Measurements from ENCODE around the gene TPO.

Gene TPO

DNA sequence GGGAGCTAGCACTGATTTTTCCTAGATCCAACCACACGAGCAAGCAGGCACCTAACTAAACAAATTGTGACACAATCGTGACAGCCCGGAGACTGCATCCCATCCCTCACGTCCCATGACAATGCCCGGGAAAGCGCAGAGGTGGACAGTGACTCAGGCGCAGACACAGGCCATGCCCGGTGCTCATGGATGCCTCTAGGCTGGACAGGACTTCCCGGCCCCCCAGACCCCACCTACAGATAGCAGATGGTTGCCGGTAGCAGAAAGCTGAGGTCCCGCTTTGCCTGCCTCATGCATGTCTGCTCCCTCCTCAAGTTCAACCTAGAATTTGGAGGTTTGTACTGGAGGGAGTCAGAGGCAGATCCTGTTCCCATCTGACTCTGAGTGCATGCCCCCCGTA, 81.0 kb downstream of the TPO start:
- Mint-ChIP-seq H3K27ac (no peak overlapping the region), H3K27me3 (peaks cover 9% of the 10 kb centered on the region), H3K9me3 (peaks cover 3% of the 10 kb centered on the region), H3K4me1 (peaks cover 6% of the 10 kb centered on the region), H3K4me3 (no peak overlapping the region), H3K36me3 (no peaks in the 10 kb centered on the region)
- no peak for ATAC-seq

DNA sequence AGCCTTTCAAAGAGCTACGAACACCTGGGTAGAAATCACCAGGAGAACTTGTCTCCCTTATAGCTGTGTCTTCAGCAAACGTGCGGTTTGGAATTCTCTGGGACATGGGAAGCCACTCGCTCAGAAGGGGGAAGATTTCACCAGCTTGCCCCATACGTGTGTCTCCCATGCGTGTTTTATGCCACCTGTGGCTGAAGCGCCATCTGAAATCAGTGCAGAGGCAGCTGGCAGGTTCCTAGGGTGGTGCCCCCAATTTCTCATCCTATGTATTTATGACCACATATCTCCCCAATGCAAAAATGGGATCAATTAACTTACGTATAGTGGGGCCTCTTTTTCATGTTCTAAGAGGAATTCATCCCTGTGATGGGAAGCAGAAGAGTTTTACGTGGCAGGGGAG, 81.6 kb downstream of the TPO start:
- H3K27me3 Mint-ChIP-seq, result peaks cover 9% of the 10 kb centered on the region
- H3K4me3 Mint-ChIP-seq, result no peak overlapping the region
- H3K27ac Mint-ChIP-seq, result no peak overlapping the region
- H3K36me3 Mint-ChIP-seq, result no peaks in the 10 kb centered on the region
- ATAC-seq, result no peak
- peaks cover 3% of the 10 kb centered on the region for H3K9me3 Mint-ChIP-seq
- H3K4me1 Mint-ChIP-seq, result peaks cover 6% of the 10 kb centered on the region

DNA sequence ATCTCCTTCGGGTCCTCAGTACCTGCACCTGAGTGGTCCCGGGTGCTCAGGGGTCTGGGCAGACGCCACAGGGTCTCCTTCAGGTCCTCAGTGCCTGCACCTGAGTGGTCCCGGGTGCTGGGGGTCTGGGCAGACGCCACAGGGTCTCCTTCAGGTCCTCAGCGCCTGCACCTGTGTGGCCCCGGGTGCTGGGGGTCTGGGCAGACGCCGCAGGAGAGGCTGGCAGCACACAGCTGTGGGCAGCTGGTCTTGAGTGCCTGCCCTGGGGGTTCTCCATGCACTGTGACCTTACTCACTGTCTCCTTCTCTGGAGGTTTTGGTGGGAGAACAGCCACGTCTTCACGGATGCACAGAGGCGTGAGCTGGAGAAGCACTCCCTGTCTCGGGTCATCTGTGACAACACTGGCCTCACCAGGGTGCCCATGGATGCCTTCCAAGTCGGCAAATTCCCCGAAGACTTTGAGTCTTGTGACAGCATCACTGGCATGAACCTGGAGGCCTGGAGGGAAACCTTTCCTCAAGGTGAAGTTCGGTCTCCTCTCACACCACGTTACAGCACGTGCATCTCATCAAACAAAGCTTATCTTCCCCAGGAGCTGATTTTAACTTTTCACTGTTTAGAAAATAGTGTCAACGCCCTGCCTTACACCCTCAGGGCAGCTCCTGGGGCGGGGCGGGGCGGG, 82.6 kb downstream of the TPO start:
- Mint-ChIP-seq H3K36me3 (no peaks in the 10 kb centered on the region), H3K27me3 (peaks cover 9% of the 10 kb centered on the region), H3K27ac (no peak overlapping the region), H3K4me3 (no peak overlapping the region), H3K4me1 (peaks cover 6% of the 10 kb centered on the region), H3K9me3 (peaks cover 3% of the 10 kb centered on the region)
- no peak for ATAC-seq

DNA sequence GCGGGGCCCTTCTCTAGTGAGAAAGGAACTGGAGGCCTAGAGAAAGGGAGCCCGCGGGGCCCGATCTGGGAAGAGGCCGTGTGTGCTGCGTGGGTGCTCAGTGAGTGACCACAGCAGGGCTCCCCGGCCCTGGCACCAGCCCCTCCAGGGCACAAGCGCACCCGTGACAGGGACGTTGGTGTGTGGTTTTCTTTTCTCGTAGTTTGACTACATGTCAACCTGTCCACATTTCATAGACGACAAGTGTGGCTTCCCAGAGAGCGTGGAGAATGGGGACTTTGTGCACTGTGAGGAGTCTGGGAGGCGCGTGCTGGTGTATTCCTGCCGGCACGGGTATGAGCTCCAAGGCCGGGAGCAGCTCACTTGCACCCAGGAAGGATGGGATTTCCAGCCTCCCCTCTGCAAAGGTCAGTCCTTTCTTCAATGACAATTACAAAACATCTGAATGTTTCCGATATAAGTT, 83.1 kb downstream of the TPO start:
- Mint-ChIP-seq H3K4me1 (peaks cover 6% of the 10 kb centered on the region), H3K27ac (no peak overlapping the region), H3K27me3 (peaks cover 9% of the 10 kb centered on the region), H3K4me3 (no peak overlapping the region), H3K36me3 (no peaks in the 10 kb centered on the region), H3K9me3 (peaks cover 3% of the 10 kb centered on the region)
- ATAC-seq, result no peak

DNA sequence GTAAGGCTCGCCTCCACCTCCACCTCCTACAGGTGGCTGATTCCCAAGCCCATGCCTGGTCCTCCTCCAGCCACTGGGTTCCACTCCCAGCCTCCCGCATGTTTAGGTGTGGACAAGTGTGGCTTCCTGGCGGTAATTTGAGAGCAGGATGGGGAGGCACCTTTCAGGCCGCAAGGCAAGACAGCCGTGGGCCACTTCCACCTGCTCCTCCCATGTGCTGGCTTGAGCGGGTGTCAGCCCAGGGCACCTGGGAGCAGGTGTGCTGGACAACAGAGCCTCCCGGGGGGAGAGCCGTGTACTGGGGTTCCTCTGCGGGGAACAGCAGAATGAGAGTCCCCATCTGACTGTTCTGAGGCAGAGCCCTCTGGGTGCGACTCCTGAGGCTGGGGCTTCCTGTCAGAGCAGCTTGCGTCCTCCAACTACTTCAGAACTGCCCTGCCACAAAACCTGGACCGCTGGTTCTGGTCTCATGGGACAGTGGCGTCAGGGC, 83.9 kb downstream of the TPO start:
- no peak overlapping the region for H3K4me3 Mint-ChIP-seq
- H3K4me1 Mint-ChIP-seq, result peaks cover 6% of the 10 kb centered on the region
- H3K9me3 Mint-ChIP-seq, result peaks cover 3% of the 10 kb centered on the region
- ATAC-seq, result no peak
- no peaks in the 10 kb centered on the region for H3K36me3 Mint-ChIP-seq
- no peak overlapping the region for H3K27ac Mint-ChIP-seq
- H3K27me3 Mint-ChIP-seq, result peaks cover 9% of the 10 kb centered on the region

DNA sequence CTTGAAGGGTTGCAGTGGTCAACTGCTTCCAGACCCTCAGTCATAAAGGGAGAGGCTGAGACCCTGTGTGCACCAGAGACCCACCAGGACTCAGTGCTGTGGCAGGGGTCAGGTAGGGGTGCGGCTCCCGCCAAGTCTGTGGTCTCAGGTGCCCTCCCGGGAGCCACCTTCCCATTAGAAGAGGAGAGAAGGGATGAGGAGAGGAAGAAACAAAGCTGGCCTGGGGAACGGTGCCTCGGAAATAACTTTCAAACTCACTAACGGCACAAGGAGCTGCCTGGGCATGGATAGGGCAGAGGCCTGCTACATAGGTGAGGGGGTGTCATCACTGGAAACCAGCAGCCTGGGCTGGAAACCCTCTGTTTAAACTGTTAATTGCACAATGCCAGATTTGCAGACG, 84.9 kb downstream of the TPO start:
- Mint-ChIP-seq H3K4me3 (no peak overlapping the region), H3K4me1 (no peaks in the 10 kb centered on the region), H3K36me3 (no peaks in the 10 kb centered on the region), H3K27ac (no peak overlapping the region), H3K9me3 (no peaks in the 10 kb centered on the region), H3K27me3 (no peaks in the 10 kb centered on the region)
- no peak for ATAC-seq

DNA sequence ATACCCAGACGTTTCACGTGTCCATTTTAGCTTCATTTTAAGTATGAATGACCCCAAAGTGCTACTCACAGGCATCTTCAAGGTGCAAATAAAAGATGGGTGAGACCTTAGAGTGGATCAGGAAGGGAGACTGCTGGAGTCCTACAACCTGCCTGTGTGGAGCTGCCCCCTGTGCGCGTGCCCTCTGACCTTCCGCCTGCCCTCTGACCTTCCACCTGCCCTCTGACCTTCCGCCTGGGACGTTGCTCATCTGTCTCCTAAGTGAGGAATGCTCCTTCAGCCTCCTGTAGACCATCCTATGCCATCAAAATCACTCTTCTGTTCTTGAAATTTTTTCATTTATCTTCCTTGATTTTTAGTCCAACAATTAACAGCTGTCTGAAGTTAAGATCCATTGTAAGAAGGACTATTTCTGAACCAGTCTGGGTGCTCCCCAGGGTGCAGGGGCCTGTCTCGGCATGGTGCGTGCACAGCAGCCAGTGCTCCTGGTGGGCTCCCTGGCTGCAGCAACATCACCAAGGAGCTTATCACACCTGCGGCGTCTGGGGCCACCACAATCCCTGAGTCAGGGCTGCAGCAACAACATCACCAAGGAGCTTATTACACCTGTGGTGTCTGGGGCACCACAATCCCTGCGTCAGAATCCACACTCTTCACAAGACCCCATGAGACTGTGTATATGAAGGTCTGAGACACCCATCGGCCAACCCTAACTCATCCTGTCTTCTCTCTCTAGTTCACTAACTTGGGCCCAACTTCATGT, 86.0 kb downstream of the TPO start:
- Mint-ChIP-seq H3K9me3 (no peaks in the 10 kb centered on the region), H3K36me3 (no peaks in the 10 kb centered on the region), H3K27me3 (no peaks in the 10 kb centered on the region), H3K4me3 (no peak overlapping the region), H3K4me1 (no peaks in the 10 kb centered on the region), H3K27ac (no peak overlapping the region)
- ATAC-seq, result no peak

DNA sequence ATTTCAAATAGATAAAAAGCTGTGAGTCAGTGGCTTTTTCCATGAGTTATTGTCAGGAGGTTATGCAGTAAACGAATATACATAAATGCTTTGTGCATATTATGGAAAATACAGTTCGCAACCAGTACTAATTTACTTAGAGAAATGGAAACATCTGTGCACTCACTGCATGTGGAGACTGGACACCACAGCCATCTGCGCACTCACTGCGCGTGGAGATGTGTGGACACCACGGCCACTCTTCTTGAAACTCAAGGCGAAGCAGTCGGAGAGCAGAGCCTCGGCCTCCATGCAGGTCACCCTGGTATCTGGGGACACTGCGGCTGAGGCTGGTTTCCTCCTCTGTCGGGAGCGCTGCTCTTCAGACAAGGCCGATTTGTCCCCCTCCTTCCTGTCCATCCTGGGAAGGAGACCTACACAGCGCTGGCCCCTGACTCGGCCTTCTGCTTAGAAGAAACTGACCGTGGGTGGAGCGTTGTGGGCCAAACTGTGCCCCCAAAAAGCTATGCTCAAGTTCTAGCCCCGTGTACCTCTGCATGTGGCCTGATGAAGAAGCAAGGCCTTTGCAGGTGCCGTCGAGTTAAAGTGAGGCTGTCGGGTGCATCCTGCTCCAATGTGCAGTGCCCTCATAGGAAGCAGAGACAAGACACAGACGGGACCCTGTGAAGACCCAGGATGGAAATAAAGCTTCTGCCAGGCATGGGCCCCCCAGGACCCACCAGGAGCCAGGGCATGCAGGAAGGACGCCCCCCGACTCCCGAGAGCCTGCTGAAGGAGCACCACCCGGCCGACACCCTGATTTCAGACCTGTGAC, 88.0 kb downstream of the TPO start:
- H3K27me3 Mint-ChIP-seq, result no peaks in the 10 kb centered on the region
- H3K36me3 Mint-ChIP-seq, result no peaks in the 10 kb centered on the region
- no peak for ATAC-seq
- no peaks in the 10 kb centered on the region for H3K9me3 Mint-ChIP-seq
- H3K27ac Mint-ChIP-seq, result no peak overlapping the region
- H3K4me3 Mint-ChIP-seq, result no peak overlapping the region
- H3K4me1 Mint-ChIP-seq, result no peaks in the 10 kb centered on the region

DNA sequence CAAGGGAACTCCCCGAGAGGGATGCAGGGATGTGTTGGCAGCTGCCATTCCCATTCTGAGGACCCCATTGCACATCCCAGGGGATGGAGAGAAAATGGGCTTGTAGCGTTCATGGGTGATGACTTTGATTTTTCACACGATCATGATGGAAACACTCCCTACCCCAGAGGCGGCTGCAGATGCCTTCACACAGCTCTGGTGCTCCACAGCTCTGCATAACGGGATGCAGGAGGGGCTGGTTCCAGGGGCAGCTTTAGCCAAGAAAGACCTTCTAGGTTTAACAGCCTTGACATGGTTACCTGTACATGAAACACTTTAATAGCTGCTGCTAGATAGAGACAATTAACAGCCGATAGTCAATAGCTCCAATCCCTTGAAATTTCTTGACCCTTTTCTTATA, 88.7 kb downstream of the TPO start:
- Mint-ChIP-seq H3K9me3 (no peaks in the 10 kb centered on the region), H3K36me3 (no peaks in the 10 kb centered on the region), H3K4me3 (no peak overlapping the region), H3K4me1 (no peaks in the 10 kb centered on the region), H3K27me3 (no peaks in the 10 kb centered on the region), H3K27ac (no peak overlapping the region)
- no peak for ATAC-seq

DNA sequence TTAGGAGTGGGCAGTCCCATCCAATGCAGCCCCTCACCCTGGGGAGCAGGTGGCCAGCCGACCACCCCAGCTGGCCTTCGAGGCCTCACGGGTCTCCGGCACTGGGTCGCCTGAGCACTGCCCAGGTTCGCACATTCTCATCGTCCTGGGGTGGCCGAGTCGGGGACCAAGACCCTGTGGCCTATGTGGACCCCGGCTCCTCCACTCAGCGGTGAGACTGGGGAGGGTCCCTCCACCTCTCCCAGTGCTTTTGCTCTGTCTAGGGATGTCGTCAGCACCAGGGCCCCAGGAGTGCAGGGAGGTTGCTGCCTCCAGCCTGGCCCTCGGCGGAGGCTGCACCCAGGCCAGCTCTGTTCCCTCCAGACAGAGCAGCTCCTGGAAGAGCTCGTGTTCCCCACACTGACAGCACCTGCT, 89.6 kb downstream of the TPO start:
- H3K9me3 Mint-ChIP-seq, result no peaks in the 10 kb centered on the region
- H3K4me1 Mint-ChIP-seq, result no peaks in the 10 kb centered on the region
- ATAC-seq, result no peak
- no peaks in the 10 kb centered on the region for H3K36me3 Mint-ChIP-seq
- no peak overlapping the region for H3K4me3 Mint-ChIP-seq
- no peaks in the 10 kb centered on the region for H3K27me3 Mint-ChIP-seq
- no peak overlapping the region for H3K27ac Mint-ChIP-seq

DNA sequence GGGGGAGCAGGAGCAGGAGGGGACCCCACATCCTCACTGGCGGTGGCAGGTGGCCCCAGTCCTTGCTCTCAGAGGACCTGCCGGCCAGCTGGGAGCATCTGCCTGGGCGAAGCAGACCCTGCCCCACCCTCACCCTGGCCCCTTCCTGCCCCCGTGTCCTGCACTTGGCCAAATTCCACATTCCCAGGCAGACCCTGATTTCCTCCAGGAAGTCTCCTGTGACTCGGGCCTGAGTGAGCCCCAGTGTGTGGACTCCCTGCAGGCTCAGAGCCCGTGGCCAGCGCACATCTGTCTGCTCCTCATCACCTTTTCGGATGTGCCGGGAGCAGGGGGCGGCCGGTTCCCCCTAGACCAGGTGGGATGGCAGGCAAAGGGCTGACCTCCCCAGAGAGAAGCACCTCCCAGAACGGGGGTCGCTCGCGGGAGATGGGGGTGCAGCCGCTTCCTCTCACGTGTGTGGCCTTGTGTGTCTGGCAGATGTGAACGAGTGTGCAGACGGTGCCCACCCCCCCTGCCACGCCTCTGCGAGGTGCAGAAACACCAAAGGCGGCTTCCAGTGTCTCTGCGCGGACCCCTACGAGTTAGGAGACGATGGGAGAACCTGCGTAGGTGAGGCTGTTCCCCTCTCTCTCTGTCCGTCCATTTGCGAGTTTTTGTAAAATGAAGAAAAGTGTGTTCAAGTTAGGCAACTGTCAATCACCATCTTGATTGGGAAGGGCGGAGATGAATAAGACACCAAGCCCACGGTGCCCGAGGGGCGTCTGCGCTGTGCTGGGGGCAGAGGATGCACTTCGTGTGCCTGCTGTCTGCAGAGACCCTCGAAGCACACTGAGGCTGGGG, 90.4 kb downstream of the TPO start:
- Mint-ChIP-seq H3K9me3 (no peaks in the 10 kb centered on the region), H3K4me1 (no peaks in the 10 kb centered on the region), H3K4me3 (no peak overlapping the region), H3K27ac (no peak overlapping the region), H3K36me3 (no peaks in the 10 kb centered on the region), H3K27me3 (no peaks in the 10 kb centered on the region)
- ATAC-seq, result no peak

DNA sequence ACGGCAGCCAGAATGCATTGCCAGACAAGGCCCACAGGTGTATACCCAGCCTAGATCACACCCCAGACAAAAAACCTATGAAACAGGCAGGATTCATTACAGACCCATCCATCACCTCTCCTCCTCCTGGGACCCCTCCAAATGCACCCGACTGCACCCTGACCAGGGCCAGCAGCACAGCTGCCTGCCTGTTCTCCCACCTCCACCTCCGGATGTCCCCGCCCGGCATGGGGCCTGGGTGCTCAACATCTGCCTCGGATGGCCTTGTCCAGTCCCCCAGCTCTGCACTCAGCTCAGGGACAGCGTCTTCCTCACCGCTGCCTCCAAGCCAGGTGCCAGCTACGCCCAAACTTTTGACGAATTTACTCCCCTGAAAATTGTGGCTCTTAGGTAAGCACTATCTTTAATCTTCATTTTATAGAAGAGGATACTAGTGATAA, 91.1 kb downstream of the TPO start:
- H3K27ac Mint-ChIP-seq, result no peak overlapping the region
- peak; percentile 34 for ATAC-seq
- H3K4me3 Mint-ChIP-seq, result no peak overlapping the region
- H3K36me3 Mint-ChIP-seq, result no peaks in the 10 kb centered on the region
- H3K27me3 Mint-ChIP-seq, result peaks cover 3% of the 10 kb centered on the region
- H3K4me1 Mint-ChIP-seq, result no peaks in the 10 kb centered on the region
- H3K9me3 Mint-ChIP-seq, result no peaks in the 10 kb centered on the region

DNA sequence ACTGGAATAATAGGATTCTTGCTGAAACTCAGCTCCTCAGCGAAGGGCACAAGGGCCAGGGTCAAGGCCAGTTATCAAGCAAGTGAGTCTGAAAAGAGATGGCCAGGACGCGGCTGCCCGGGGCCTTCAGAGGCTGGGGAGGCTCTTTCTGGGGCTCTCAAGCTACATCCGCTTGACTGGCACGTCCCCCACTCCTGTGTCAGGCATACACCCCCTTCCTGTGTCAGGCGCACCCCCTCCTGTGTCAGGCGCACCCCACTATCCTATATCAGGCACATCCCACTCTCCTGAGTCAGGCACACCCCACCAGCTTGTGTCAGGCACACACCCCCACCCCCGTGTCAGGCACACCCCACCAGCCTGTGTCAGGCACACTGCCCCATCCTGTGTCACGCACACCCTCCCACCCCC, 91.8 kb downstream of the TPO start:
- H3K4me3 Mint-ChIP-seq, result no peak overlapping the region
- no peak overlapping the region for H3K27ac Mint-ChIP-seq
- no peaks in the 10 kb centered on the region for H3K4me1 Mint-ChIP-seq
- peak; percentile 36 for ATAC-seq
- peaks cover 5% of the 10 kb centered on the region for H3K9me3 Mint-ChIP-seq
- H3K27me3 Mint-ChIP-seq, result peaks cover 10% of the 10 kb centered on the region
- H3K36me3 Mint-ChIP-seq, result no peaks in the 10 kb centered on the region

DNA sequence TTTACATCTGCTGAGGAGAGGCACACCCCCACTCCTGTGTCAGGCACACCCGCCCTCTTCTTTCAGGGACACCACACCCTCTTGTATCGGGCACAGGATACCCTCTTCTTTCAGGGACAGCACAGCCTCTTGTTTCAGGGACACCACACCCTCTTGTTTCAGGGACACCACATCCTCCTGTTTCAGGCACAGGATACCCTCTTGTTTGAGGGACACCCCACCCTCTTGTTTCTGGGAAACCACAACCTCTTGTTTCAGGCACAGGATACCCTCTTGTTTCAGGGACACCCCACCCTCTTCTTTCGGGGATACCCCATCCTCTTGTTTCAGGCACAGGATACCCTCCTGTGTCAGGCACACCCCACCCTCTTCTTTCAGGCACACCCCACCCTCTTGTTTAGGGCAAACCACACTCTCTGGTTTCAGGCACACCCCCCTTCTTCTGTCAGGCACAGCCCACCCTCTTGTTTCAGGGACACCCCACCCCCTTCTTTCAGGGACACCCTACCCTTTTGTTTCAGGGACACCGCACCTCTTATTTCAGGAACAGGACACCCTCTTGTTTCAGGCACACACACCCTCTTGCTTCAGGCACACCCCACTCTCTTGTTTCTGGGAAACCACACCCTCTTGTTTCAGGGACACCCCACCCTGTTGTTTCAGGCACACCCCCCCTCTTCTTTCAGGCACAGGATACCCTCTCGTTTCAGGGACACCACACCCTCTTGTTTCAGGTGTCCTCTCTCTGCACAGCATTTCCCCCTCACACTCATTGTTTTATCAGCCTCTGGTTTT, 96.2 kb downstream of the TPO start:
- no peak for ATAC-seq
- H3K27me3 Mint-ChIP-seq, result peaks cover 24% of the 10 kb centered on the region
- no peaks in the 10 kb centered on the region for H3K4me1 Mint-ChIP-seq
- peaks cover 5% of the 10 kb centered on the region for H3K9me3 Mint-ChIP-seq
- H3K36me3 Mint-ChIP-seq, result no peaks in the 10 kb centered on the region
- no peak overlapping the region for H3K4me3 Mint-ChIP-seq
- H3K27ac Mint-ChIP-seq, result no peak overlapping the region
